ENCODE data around the gene RALGPS1.
"Not testable (repeated sequence)": the region's sequence is repeated elsewhere in the genome, so short reads cannot be mapped to it uniquely, and the experiment has no call there.

Gene RALGPS1

GRCh38 chr9:127140842-127141675 lies 226.5 kb downstream of the RALGPS1 start:
- DNase-seq = no peak

- DNase-seq = no peak
Measured at GRCh38 chr9:127142291-127142690, 227.7 kb downstream of the RALGPS1 start.

- DNase-seq = no peak
Measured at GRCh38 chr9:127142931-127143464, 228.4 kb downstream of the RALGPS1 start.

GRCh38 chr9:127143920-127144465 lies 229.4 kb downstream of the RALGPS1 start:
- no peak for DNase-seq

- DNase-seq = no peak
Measured at GRCh38 chr9:127144670-127145445, 230.3 kb downstream of the RALGPS1 start.

- DNase-seq = not testable (repeated sequence)
Measured at GRCh38 chr9:127146841-127147240, 232.3 kb downstream of the RALGPS1 start.

- DNase-seq = no peak
Measured at GRCh38 chr9:127147251-127147650, 232.7 kb downstream of the RALGPS1 start.

- DNase-seq = no peak
Measured at GRCh38 chr9:127148014-127148413, 233.4 kb downstream of the RALGPS1 start.

- no peak for DNase-seq
Measured at GRCh38 chr9:127149010-127149409, 234.4 kb downstream of the RALGPS1 start.

GRCh38 chr9:127149463-127150390 lies 235.1 kb downstream of the RALGPS1 start:
- no peak for DNase-seq

GRCh38 chr9:127153501-127153900 lies 238.9 kb downstream of the RALGPS1 start:
- no peak for DNase-seq

GRCh38 chr9:127154003-127154389 lies 239.4 kb downstream of the RALGPS1 start:
- no peak for DNase-seq

GRCh38 chr9:127154390-127155191 lies 240.0 kb downstream of the RALGPS1 start:
- DNase-seq = peak; percentile 31 to 56 (median 36)

GRCh38 chr9:127155314-127155960 lies 240.9 kb downstream of the RALGPS1 start:
- DNase-seq = no peak

- DNase-seq = peak; percentile 25 to 39 (median 27)
Measured at GRCh38 chr9:127158786-127159324, 244.3 kb downstream of the RALGPS1 start.

- peak; percentile 62 to 70 (median 62) for DNase-seq
Measured at GRCh38 chr9:127159325-127159801, 244.8 kb downstream of the RALGPS1 start.

GRCh38 chr9:127159949-127160610 lies 245.5 kb downstream of the RALGPS1 start:
- no peak for DNase-seq

- DNase-seq = no peak
Measured at GRCh38 chr9:127161081-127161624, 246.6 kb downstream of the RALGPS1 start.

Data from suppressor macrophage treated with lipopolysaccharide for 1 hour (primary cell).